ENCODE measurements around the gene KRTAP10-10.
"Not testable (repeated sequence)": the region's sequence is repeated elsewhere in the genome, so short reads cannot be mapped to it uniquely, and the experiment has no call there.

Gene KRTAP10-10, protein sequence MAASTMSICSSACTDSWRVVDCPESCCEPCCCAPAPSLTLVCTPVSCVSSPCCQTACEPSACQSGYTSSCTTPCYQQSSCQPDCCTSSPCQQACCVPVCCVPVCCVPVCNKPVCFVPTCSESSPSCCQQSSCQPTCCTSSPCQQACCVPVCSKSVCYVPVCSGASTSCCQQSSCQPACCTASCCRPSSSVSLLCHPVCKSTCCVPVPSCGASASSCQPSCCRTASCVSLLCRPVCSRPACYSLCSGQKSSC

DNA sequence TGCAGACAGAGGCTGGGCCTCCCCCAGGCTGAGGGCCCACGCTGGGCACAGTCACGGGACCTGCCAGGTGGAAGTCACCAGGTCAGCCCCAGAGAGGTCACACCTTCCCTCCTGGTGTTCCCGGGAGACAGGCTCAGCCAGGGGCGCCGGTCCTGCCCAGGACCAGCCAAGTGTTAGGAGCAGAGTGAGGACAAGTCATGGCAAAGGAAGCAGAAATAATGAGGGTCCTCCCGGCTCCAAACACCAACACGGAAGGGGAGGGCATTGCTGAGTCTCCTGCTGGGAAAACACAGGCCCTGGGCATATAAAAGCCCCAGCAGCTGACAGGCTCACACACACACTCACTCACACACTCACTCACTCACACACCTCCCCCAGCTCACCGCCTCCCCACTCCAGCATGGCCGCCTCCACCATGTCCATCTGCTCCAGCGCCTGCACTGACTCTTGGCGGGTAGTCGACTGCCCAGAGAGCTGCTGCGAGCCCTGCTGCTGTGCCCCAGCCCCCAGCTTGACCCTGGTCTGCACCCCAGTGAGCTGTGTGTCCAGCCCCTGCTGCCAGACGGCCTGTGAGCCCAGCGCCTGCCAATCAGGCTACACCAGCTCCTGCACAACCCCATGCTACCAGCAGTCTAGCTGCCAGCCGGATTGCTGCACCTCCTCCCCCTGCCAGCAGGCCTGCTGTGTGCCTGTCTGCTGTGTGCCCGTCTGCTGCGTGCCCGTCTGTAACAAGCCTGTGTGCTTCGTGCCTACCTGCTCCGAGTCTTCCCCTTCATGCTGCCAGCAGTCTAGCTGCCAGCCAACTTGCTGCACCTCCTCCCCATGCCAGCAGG, at the start of gene KRTAP10-10:
Gene KRTAP10-10 (plus strand): TSS at position 339 of the 833 bp plus-strand sequence. CDS start 62 bp downstream, at position 401.
- DNase-seq (ENCODE audit: low spot score), result no peak

DNA sequence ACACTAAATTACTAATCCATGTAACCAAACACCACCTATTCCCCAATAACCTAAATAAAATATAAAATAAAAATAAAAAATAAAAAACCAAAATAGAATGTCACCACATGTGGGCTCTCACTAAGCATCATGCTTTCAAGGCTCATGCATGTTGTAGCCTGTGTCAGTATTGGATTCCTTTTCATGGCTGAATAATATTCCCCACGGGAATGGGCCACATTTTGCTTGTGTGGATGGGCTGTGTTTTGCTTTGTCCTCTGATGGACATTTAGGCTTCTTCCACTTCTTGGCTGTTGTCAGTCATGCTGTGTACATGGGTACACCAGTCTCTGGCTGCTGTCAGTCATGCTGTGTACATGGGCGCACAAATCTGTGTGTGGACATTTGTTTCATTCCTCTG, 48.1 kb upstream of the KRTAP10-10 start:
- no peak for DNase-seq (ENCODE audit: low spot score)

DNA sequence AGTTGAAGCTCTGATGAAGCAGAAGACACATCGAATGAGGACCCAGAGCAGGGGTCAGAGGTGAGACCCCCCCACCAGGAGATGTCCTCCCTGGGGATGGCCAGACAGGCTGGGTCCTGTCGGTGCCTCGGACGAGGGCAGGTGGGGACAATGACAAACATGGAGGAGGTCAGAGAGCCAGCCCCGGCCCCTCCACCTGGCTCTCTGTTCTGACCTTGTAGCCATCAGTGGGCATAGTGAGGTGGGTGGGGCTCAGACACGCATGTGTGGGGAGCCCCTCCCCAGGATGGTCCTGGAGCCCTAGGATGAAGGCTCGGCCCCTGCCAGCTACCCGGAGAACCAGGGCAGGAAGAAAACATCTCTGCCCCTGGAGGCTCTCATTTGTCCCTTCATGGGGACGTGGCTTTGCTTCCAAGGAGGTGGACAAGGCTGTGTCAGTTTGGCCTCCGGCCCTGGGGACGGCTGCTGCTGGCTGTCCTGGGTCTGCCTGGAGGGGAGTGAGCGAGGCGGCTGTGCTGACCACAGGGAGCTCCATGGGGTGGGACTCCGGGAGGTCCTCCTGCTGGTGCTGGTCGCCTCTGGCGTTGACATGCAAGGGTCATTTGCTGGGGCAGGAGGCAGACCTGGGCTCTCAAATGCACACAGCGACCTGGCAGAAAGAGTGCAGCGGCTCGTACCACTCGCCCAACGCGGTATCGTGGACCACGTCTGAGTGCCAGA, 47.4 kb upstream of the KRTAP10-10 start:
- no peak for DNase-seq (ENCODE audit: low spot score)

DNA sequence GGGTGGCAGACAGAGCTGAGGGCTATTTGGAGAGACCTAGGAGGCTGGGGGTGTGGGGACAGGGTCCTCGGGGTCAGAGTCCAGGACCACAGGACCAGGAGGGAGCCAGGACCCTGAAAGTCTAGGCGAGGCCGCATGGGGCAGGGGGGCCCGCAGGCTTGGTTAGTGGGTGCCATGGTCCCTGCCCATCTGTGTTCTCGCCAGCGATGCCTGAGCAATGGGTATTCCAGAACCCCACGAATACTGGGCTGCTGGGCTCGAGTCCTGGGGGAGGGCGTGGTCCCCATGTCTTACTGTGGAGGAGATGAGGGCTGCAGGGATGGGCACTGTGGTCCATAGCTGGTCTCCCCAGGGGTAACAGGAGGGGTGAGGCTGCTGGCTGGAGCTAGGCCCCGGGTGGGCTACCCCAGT, 46.8 kb upstream of the KRTAP10-10 start:
- DNase-seq (ENCODE audit: low spot score), result no peak

DNA sequence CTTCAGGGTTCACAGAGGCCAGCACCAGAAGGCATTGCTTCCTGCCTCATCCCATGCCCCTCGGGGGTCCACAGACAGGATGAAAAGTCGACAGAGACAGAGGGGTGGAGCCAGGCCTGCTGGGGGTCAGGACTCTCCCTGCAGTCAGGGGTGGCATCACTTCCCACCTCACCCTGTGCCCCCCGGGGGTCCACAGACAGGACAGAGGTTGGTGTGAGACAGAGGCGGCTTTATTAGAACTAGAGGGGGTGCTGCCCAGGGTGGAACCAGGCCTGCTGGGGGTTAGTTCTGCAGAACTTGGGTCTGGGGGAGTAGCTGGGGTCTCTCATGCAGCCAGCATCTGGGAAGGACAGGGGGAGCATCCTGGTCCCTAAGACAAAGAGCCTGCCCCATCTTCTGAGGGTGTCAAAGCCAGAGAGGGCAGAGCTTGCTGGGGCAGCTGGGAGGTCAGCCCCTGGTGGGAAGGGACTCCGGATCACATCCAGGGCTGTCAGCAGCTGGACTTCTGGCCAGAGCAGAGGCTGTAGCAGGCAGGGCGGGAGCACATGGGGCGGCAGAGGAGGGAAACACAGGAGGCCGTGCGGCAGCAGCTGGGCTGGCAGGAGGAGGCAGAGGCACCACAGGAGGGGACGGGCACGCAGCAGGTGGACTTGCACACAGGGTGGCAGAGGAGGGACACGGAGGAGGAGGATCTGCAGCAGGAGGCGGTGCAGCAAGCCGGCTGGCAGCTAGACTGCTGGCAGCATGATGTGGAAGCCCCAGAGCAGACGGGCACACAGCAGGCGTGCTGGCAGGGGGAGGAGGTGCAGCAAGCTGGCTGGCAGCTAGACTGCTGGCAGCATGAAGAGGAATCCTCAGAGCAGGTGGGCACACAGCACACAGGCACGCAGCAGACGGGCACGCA, 46.0 kb upstream of the KRTAP10-10 start:
- not testable (repeated sequence) for DNase-seq (ENCODE audit: low spot score)

DNA sequence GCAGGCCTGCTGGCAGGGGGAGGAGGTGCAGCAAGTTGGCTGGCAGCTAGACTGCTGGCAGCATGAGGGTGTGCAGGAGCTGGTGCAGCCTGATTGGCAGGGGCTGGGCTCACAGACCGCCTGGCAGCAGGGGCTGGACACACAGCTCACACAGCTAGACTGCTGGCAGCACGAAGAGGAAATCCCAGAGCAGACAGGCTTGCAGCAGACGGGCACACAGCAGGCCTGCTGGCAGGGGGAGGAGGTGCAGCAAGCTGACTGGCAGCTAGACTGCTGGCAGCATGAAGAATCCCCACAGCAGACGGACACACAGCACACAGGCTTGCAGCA, 45.4 kb upstream of the KRTAP10-10 start:
- not testable (repeated sequence) for DNase-seq (ENCODE audit: low spot score)

DNA sequence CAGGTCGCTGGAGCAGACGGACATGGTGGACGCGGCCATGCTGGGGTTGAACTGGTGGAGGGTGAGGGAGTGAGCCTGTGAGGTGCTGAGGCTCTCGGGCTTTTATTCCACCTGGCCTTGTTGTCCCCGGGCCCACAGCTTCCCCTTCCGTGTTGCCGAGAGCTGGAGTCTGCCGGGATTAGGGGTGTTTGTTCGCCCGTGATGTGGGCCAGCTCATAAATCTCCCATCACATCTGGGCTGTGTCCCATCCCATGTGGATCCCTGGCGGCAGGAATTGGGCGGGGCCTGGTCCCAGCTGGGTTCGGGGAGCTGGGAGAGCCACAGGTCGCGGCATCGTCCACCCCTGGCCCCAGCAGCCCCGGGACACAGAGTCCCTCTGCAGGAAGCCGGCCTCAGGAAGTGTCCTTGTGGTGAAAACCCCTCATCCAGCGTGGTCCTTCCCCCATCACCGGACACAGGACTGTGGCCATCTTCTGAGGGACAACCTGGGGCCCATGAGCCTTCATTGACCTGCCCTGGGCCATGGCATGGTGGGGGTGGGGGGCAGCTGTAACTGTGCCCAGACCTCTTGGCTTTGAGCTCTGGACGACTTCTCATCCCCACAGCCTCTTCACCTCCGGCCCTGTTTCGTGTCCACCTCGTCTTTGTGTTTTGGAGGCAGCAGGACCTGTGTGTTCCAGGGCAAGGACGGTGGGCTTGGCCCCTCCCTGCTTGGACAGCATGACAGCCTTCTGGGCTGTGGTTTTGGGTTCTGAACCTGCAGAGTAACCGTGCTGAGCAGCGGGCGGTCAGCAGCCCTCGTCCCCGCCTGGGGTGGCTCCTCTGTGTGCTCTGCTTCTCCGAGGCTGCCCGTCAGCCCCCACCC, 44.5 kb upstream of the KRTAP10-10 start, which contains the start of gene KRTAP10-6:
Gene KRTAP10-6 (minus strand): TSS at position 60 of the 866 bp plus-strand sequence. CDS start 21 bp downstream, at position 39.
- DNase-seq (ENCODE audit: low spot score), result no peak

DNA sequence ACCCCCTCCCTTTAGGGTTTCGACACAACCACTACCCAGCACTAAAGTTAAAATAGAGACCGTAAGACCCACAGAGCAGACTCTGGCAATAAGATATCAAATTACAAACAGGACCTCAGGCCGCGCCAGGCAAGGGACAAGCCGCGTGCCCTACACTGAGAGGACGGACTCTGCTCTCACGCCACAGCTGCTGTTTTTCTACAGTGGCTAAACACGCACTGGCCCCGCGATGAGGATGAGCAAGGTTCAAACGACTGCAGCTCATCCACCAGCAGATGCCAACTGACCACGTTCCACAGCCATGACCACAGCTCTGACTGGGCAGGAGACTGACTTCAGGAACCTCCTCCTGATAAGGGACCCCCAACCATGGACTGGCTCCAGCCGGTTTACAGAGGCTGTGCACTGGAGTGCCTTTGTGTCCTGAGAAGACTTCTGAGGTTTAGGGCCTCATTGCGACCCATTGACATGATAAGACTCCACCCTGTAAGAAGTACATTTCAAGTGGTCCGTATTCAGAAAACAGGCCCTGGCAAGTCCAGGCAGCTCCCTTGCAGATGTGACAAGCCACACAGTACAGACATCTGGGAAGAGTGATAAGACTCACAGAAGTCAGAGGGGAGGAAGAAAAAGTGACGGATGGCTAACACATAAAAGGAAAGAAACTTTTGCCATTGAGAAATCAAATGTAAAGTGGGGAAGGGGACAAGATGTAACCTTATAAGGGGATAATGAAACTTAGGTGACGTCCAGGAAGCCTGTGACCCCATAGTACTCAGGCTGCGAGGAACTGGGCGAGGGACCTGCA, 43.4 kb upstream of the KRTAP10-10 start:
- DNase-seq (ENCODE audit: low spot score), result no peak

DNA sequence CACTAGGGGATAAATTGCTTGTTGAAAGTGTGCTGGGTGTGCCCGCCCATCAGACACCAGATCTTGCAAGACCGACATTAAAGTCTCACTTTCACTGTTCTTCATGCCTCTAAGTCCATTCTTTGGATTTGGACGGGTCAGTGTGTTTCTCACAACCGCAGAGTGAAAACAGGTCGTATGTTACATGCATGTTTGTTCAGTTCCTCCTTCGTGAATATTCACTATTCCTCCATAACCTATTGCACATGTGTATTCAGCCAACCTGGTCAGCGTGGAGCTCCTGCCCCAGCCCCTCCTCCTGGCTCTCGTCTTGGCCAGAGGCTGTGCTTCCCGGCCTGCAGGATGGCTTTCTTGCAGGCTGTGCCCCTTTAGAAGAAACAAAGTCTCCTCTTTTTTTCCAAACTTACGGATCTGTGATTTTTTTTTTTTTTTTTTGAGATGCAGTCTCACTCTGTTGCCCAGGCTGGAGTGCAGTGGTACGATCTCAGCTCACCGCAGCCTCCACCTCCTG, 42.7 kb upstream of the KRTAP10-10 start:
- no peak for DNase-seq (ENCODE audit: low spot score)

DNA sequence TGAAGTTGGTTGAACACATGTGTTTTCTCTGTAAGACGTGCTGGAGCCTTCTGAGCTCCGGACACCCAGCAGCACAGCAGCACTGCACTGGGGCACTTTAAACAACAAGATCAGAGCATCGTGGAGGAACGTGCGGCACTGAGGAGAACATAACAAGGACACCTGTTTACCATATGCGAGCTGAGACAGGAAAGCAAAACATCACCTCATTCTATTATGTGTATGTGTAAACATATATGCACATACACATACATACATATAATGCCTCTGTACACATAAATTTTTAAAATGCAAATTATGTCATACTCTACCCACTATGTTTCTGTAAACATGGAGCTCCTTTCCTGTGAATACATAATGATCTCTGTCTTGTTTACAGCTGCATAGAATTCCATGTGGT, 41.6 kb upstream of the KRTAP10-10 start:
- DNase-seq (ENCODE audit: low spot score), result no peak

DNA sequence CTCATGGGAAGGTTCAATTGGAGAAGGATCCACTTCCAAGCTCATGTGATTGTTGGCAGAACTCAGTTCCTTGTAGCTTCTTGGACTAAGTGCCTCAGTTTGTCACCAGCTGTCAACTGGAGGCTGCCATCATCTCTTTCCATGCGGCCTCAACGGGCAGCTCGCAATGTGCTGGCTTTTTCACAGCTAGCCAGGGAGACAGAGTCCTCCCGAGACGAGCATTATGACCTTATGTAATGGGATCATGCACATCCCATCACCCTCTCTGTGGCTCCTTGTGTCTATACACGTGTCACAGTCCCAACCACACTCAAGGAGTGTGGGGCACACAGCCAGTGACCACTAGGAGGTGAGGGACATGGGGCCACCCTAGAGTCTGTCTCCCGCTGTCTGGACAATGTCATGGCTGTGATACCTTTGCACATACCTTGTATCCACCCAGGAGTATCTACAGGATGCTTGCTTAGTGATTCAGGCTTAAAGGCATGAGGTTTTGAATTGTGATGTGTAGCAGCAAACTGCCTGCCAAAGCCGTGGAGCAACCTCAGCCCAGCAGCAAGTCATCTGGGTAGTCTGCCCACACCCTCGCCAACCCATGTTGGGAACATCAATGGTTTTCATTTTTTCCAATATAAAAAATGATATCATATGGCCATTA, 41.0 kb upstream of the KRTAP10-10 start:
- DNase-seq (ENCODE audit: low spot score), result no peak

DNA sequence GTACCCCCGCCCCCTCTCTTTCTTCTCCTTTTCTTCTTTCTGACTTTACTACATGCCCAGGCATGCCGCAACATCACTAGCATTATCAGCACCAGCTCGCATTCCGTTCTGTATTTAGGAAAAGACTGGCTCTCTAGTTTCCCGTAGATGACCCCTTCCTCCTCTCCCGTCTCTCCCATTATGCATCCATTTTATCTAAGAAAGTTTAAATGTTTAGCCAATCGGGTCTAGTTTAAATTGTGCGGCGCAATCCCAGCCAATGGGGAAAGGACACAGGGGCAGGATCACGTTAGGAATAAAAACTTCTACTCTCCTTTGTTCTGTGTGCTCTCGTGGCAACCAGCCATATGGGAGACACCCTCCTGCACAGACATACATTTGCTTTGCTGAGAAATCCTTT, 39.1 kb upstream of the KRTAP10-10 start:
- DNase-seq (ENCODE audit: low spot score), result no peak

DNA sequence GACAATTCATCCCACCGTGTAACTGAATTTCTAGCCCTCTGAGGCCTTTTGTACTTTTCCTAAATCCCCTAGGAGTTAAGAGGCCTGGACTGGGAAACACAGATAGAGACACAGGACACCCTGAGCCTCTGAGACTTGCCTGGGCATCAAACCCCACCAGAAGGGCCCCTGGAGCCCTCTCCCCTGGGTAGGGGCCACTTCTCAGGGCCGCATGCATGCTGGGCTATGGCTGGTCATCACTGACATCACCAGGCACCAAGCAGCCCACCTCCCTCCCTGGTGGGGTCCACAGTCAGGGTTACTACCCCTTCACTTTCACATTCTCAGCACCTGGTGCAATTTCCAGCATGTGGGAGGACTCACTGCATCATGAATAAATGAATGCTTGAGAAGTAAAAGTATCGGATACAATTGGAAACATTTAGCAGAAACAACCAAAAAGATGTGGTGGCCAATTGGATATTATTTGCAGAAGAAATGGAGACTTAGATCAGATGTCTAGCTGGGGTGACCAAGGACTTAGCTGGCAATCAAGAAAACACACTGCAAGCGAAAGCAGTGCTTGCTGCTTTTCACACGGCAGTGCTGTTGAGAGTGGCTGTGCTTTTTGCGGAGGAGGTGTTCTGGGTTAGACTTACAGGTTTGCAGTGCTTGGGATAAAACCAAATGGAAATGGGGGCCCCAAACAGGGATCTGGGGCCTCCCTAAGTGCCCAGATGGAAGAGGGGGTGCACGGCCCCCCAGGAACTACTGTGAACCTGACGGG, 37.7 kb upstream of the KRTAP10-10 start:
- DNase-seq (ENCODE audit: low spot score), result no peak

DNA sequence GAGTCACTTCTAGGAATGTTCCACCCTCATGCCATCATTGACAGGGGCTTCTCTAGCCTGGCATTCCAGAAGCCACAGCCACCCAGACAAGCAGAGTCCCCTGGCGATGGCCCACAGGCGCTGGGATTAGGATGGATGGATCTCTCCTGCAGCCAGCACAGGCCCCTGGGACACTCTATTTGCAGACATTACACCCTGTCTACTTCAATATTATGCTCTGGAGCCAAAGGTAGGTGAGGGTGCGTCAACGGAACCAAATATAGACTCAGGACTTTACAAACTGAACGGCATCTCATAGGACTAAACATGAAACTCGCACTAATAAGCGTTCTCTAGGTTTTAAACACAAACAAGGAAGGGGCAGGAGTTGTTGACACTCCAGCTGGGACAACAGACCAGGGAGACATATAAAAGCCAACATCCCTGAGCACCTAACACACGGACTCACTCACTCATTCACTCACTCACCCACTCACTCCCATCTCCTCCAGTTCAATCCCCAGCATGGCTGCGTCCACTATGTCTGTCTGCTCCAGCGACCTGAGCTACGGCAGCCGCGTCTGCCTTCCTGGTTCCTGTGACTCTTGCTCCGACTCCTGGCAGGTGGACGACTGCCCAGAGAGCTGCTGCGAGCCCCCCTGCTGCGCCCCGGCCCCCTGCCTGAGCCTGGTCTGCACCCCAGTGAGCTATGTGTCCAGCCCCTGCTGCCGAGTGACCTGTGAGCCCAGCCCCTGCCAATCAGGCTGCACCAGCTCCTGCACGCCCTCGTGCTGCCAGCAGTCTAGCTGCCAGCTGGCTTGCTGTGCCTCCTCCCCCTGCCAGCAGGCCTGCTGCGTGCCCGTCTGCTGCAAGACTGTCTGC, 36.8 kb upstream of the KRTAP10-10 start, which contains the start of gene KRTAP10-7:
Gene KRTAP10-7 (plus strand): TSS at position 480 of the 861 bp plus-strand sequence. CDS start 25 bp downstream, at position 505.
- not testable (repeated sequence) for DNase-seq (ENCODE audit: low spot score)

DNA sequence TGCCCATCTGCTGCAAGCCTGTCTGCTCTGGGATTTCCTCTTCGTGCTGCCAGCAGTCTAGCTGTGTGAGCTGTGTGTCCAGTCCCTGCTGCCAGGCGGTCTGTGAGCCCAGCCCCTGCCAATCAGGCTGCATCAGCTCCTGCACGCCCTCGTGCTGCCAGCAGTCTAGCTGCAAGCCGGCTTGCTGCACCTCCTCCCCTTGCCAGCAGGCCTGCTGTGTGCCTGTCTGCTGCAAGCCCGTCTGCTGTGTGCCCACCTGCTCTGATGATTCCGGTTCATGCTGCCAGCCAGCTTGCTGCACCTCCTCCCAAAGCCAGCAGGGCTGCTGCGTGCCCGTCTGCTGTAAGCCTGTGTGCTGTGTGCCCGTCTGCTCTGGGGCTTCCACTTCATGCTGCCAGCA, 36.1 kb upstream of the KRTAP10-10 start:
- DNase-seq (ENCODE audit: low spot score), result not testable (repeated sequence)

DNA sequence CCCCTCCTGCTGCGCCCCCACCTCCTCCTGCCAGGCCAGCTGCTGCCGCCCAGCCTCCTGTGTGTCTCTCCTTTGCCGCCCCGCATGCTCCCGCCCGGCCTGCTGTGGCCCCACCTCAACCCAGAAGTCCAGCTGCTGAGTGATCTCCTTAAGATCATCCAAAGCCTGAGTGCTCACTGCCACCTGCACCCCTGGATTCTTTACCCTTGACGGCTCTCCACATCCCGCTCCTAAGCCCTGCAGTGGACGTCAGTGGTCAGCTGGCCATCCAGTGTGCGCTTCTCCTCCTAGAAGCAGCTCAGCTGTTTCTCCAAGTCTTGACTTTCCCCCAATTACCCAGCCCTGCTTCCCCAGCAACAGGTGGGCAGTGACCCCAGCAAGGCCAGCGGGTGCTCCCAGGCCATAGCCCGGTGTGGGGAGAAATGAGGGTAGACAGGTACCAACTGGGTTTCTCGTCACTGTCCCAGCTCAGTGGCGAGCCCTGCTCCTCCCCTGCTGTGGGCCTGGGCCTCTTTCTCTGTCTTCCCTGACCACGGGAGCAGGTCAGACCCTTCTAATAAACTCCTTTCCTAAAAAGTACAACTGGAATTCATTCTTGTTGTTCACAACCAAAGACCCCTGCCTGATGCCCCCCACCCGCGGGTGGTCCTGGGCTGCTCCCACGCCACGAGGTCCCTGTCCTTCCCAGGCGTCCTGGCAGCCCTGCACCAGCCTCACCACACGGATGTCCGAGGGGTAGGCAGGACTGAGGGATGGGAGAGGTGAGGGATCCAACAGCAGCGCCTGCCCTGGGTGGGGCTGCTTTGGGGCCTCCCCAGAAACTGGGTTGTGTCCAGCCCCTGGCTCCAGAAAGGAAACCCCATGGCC, 35.3 kb upstream of the KRTAP10-10 start:
- no peak for DNase-seq (ENCODE audit: low spot score)

Measured in kidney capillary endothelial cell (primary cell).